Sciatic nerve (tissue), 2 donors: Measurements from ENCODE around the gene ACAP2. TPM values are rescaled to one million over a fixed set of nuclear protein-coding genes. Genes with fewer than 3 reads are reported as not detected.

Experiments
- ATAC-seq: fragments of 200-7000 bp; cut with Tn5 transposase; one replicate; pipeline ENCODE4 v1.9.1; 2020; ENCODE audit warnings: mild to moderate bottlenecking, moderate library complexity
- DNase-seq: peaks from one replicate; pipeline ENCODE4 v3.0.0-alpha.2; 2020; ENCODE audit warnings: low spot score
- intact Hi-C: fragments of 100-400 bp; cut with DNase I; formaldehyde crosslinking; loops from one replicate; pipeline ENCODE4 v1.14.2; 2022
- total RNA-seq: library from RNA; stranded (reverse); fragmentation: NEBNext Ultra II Directional; extraction: Animal tissue kit (Norgen Biotek cat#: 25700); gene quantifications from one replicate; pipeline ENCODE4 v1.2.1, GENCODE V29; 2021
- donor health status: DM: no; HTN: no; CAD: no.
- donor health status: DM: no; HTN: no; CAD: no.

Gene ACAP2
- total RNA-seq, 1 donor from 2014 or later: 77.4 TPM

DNA sequence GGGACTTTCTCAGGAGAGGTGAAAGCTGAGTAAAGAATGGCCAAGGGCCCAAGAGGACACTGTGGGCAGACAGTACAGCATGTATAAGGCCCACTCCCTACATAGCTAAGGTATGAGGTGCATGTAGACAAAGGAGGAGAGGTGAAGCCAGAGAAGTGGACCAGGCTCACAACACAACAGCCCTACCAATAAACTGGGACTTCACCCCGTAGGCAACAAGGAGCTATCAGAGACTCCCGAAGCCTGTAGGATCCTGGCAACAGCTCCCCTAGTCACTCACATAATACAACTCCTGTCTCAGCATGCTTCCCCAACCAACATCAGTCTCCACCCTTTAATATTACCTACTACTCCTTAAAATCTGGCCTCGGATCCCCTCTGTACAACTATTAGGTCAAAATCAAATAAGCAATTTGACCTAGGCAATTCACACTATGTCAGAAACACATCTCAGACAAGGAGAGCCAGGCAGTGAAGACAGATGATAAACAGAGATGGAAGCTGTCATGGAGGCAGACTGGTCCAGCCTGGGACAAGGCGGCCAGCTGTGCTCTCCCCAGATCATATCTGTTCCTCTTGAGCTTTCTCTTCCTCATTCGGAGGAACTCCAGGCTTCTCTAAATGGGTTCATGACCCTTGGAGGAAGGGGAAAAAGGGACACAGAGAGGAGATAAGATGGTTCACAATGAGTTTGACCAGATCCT lies 173.3 kb downstream of the ACAP2 start:
- intact Hi-C loops: loop anchor here (10.0 kb wide), 1 partner anchor 255 kb away; no protein-coding TSS in a partner anchor
- no peak for ATAC-seq
- DNase-seq: no peak

DNA sequence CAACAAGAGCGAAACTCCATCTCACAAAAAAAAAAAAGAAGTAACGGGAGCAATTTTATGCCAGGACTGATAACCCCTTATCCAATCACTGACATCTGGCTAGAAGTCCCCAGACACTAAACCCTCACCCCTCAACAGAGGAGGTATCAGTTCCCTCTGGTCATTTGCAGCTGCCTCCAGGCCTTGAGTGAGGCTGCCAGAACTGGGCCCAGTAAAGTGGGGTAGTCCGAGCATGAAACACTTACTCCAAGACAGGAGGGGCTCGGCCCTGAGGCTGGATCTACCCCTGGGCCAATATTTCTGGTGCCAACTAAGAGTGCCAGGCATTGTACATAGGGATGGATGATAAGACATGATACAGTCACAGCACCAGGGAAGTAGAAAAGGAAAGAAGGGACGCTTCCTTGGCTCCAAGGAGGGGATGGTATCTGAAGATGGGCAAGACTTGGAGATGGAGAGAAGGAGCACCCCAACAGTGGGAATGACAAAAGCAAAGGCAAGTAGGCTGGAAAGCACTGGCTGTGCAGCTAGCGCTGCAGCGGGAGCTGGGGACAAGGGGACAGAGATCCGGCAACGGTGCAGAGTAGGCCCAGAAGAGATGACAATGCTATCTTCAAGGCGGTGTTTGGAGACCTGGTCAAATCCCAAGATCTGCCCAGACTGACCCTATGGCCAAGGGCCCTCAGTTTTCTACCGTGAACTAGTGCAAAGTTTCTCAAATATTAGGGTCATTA lies 174.1 kb downstream of the ACAP2 start:
- intact Hi-C loops: no loop called here
- ATAC-seq (no peak), DNase-seq (no peak)

GRCh38 chr3:195267096-195267495 lies 175.7 kb downstream of the ACAP2 start:
- intact Hi-C loops: no loop called here
- ATAC-seq (no peak), DNase-seq (no peak)

GRCh38 chr3:195266428-195266827 lies 176.4 kb downstream of the ACAP2 start:
- intact Hi-C loops: no loop called here
- DNase-seq (no peak), ATAC-seq (no peak)

GRCh38 chr3:195265363-195265976 lies 177.3 kb downstream of the ACAP2 start:
- intact Hi-C loops: no loop called here
- ATAC-seq (no peak), DNase-seq (no peak)

GRCh38 chr3:195263925-195264600 lies 178.8 kb downstream of the ACAP2 start:
- intact Hi-C loops: no loop called here
- ATAC-seq (no peak), DNase-seq (no peak)

GRCh38 chr3:195263193-195263924 lies 179.5 kb downstream of the ACAP2 start:
- intact Hi-C loops: no loop called here
- ATAC-seq (no peak), DNase-seq (no peak)

GRCh38 chr3:195261925-195262324 lies 180.9 kb downstream of the ACAP2 start:
- intact Hi-C loops: no loop called here
- DNase-seq (no peak), ATAC-seq (no peak)

GRCh38 chr3:195260280-195260905 lies 182.4 kb downstream of the ACAP2 start:
- intact Hi-C loops: no loop called here
- peak; percentile 72 for ATAC-seq
- peak; percentile 78 for DNase-seq

GRCh38 chr3:195259475-195260279 lies 183.1 kb downstream of the ACAP2 start:
- peak; percentile 88 for ATAC-seq
- intact Hi-C loops: loop anchor here (5.0 to 10.0 kb wide), 3 partner anchors 145 to 587 kb away; partner anchors contain the start of genes FAM43A and LSG1

GRCh38 chr3:195259154-195259474 lies 183.7 kb downstream of the ACAP2 start:
- ATAC-seq: peak; percentile 16
- intact Hi-C loops: loop anchor here (5.0 to 10.0 kb wide), 3 partner anchors 144 to 587 kb away; partner anchors contain the start of genes FAM43A and LSG1
- DNase-seq: no peak

More at GRCh38 chr3:195259475-195260279, 183.1 kb downstream of the ACAP2 start:
- DNase-seq: peak; percentile 93

DNA sequence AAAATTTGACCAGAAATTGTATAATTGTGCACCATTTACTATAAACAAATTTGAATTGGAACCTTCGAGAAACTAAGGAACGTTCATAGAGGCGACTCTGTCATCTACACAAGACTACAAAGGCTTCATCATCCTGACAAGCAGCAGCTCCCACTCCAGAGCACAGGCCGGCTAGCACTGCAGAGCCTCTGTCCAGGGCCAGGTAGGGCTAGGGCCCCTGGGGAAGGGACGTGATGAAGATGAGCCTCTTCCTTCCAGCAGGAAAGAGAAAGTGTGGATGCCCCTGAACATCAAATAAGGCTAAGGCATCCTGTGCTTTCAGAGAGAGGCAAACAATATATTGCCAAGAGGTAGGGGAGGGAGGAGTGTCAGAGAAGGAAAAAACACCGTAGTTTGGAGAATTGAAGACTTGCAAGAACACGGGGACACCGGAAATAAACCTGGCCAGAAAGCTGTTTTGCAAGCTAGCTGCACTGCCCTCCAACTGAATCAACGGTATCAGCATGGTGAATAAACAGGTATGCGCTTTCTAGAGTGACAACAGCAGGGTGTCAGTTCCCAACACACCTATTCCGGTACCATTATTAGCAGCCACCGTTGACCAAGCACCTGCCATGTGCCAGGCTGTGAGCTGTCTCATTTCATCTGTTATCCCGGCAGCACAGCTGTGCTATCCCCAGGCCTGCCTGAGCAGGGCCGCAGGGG lies 184.2 kb downstream of the ACAP2 start:
- intact Hi-C loops: loop anchor here (5.0 to 10.0 kb wide), 3 partner anchors 144 to 586 kb away; partner anchors contain the start of genes FAM43A and LSG1
- no peak for DNase-seq
- no peak for ATAC-seq

DNA sequence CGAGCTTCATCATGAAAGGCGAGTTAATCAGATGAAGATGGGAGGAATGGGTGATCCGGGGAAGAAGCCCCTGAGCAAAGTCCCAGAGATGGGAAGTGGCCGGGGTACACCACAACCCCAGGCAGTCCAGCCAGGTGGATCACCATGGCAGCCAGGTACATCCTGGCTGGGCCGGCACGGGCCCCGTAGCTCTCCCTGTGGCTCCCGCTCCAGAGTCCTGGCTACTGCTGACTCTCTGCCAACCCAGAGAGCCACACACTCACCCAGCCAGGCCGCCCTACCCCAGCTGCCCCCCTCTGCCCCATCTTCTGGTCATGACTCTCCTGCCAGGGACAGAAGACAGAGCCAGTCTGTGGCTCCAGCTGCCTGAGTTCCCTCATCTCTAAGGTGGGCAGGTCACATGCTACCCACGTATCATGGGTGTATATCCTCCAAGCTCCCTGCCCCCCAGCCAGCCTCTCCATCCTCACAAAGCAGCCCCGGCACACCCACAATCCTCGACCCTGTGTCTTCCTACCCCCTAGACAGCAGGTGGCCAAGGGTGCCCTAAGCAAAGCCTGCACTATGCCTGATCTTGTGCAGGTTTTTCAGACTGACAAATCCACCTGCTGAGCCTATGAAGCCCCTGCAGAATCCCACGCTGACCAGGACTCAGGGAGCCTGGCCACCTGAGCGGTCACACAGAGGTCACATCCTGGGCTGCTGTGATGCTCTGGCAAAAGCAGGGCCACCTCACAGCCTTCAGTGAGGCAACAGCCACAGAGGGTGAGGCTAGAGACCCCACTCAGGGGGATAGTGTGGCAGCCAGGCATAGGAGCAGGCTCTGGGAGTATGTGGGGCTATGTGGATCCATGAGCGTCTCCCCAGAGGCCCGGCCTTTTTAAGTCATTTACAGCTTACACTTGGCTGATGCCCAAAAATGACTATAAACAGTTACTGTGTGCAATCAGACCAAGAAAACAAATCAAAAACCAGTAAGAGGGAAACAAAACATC lies 185.1 kb downstream of the ACAP2 start:
- no peak for ATAC-seq
- intact Hi-C loops: loop anchor here (5.0 to 10.0 kb wide), 3 partner anchors 143 to 585 kb away; partner anchors contain the start of genes FAM43A and LSG1
- no peak for DNase-seq

- ATAC-seq (no peak), DNase-seq (no peak)
- intact Hi-C loops: loop anchor here (5.0 to 10.0 kb wide), 3 partner anchors 142 to 585 kb away; partner anchors contain the start of genes FAM43A and LSG1
Measured at GRCh38 chr3:195256639-195257453, 186.0 kb downstream of the ACAP2 start.
